Activated CD8-positive, alpha-beta T cell treated with anti-CD3 and anti-CD28 coated beads for 36 hours (primary cell): ENCODE data around the gene TIPRL. TPM values are rescaled to one million over a fixed set of nuclear protein-coding genes. Genes with fewer than 3 reads are reported as not detected.

Experiments
- ATAC-seq: fragments of 200-7000 bp; cut with Tn5 transposase; one replicate; pipeline ENCODE4 v1.10.0; 2021; ENCODE audit warnings: mild to moderate bottlenecking, moderate library complexity
- CTCF ChIA-PET: fragments of 350-600 bp; sonication (Branson Sonifier 250); formaldehyde crosslinking; loops from one replicate; lab custom pipeline; 2021; ENCODE audit warnings: antibody characterized with exemption; lab: Charles Lee
- POLR2A ChIA-PET: fragments of 350-600 bp; sonication (Branson Sonifier 250); formaldehyde crosslinking; loops from one replicate; lab custom pipeline; 2021; ENCODE audit warnings: antibody characterized with exemption; lab: Charles Lee
- DNase-seq: peaks from one replicate; pipeline ENCODE4 v3.0.0-alpha.2; 2020
- H3K27ac Mint-ChIP-seq: one replicate; pipeline ENCODE4 v1.8.0; 2021; ENCODE audit warnings: mild to moderate bottlenecking, mixed read lengths
- H3K27me3 Mint-ChIP-seq: one replicate; pipeline ENCODE4 v1.8.0; 2021; ENCODE audit warnings: mixed read lengths
- H3K36me3 Mint-ChIP-seq: one replicate; pipeline ENCODE4 v1.8.0; 2021; ENCODE audit warnings: low read depth, mixed read lengths
- H3K4me1 Mint-ChIP-seq: one replicate; pipeline ENCODE4 v1.8.0; 2021; ENCODE audit warnings: low read depth, mixed read lengths
- H3K4me3 Mint-ChIP-seq: one replicate; pipeline ENCODE4 v1.8.0; 2021; ENCODE audit warnings: mild to moderate bottlenecking, moderate library complexity, mixed read lengths
- H3K9me3 Mint-ChIP-seq: one replicate; pipeline ENCODE4 v1.8.0; 2021; ENCODE audit warnings: mixed read lengths
- CTCF ChIP-seq: fragments of 200-600 bp; IDR thresholded peaks from one replicate; pipeline ENCODE4 v1.8.0; 2022; ENCODE audit warnings: antibody characterized with exemption, mild to moderate bottlenecking
- intact Hi-C: fragments of 100-400 bp; cut with micrococcal nuclease; formaldehyde crosslinking; loops from one replicate; pipeline ENCODE4 v1.10.0; 2022
- total RNA-seq, 2 experiments: library from RNA; stranded (reverse); gene quantifications; one replicate each; pipeline ENCODE4 v1.2.3, GENCODE V29; 2021

TIPRL gene
- total RNA-seq, 2 experiments from 2014 or later, result 52.2 to 52.5 TPM

- TF ChIP-seq CTCF, result no peak
- Mint-ChIP-seq H3K4me1 (no peaks in the 10 kb centered on the region), H3K36me3 (peaks cover 8% of the 10 kb centered on the region), H3K27me3 (no peaks in the 10 kb centered on the region), H3K9me3 (peaks cover 17% of the 10 kb centered on the region), H3K4me3 (no peak overlapping the region), H3K27ac (no peak overlapping the region)
- ATAC-seq (no peak), DNase-seq (no peak)
- ChIA-PET CTCF (no interaction called here), POLR2A (no interaction called here)
- intact Hi-C loops, result no loop called here
Measured at GRCh38 chr1:168213349-168213748, 34.6 kb downstream of the TIPRL start.

GRCh38 chr1:168216171-168216570 lies 37.4 kb downstream of the TIPRL start:
- no peak overlapping the region for H3K4me3 Mint-ChIP-seq
- peaks cover 6% of the 10 kb centered on the region for H3K4me1 Mint-ChIP-seq
- ChIA-PET POLR2A (no interaction called here), CTCF (no interaction called here)
- no peak for TF ChIP-seq CTCF
- no peaks in the 10 kb centered on the region for H3K27me3 Mint-ChIP-seq
- peaks cover 2% of the 10 kb centered on the region for H3K36me3 Mint-ChIP-seq
- intact Hi-C loops, result no loop called here
- peaks cover 11% of the 10 kb centered on the region for H3K9me3 Mint-ChIP-seq
- no peak for ATAC-seq
- no peak for DNase-seq
- no peak overlapping the region for H3K27ac Mint-ChIP-seq

- ChIA-PET CTCF (interaction anchor here (0.7 to 2.4 kb wide), 3 partner anchors 17 to 44 kb away, joined by 3 to 6 read pairs (median 3); no protein-coding TSS in a partner anchor), POLR2A (interaction anchor here (0.6 to 1.0 kb wide), 3 partner anchors 9 to 38 kb away, joined by 3 read pairs; no protein-coding TSS in a partner anchor)
- Mint-ChIP-seq H3K27me3 (no peaks in the 10 kb centered on the region), H3K9me3 (peaks cover 4% of the 10 kb centered on the region), H3K4me3 (no peak overlapping the region), H3K36me3 (no peaks in the 10 kb centered on the region), H3K4me1 (peaks cover 6% of the 10 kb centered on the region), H3K27ac (no peak overlapping the region)
- intact Hi-C loops, result no loop called here
- ATAC-seq, result no peak
- no peak for TF ChIP-seq CTCF
- DNase-seq, result no peak
Measured at GRCh38 chr1:168217664-168218063, 38.9 kb downstream of the TIPRL start.

GRCh38 chr1:168218658-168219057 lies 39.9 kb downstream of the TIPRL start:
- DNase-seq (no peak), ATAC-seq (no peak)
- no peak for TF ChIP-seq CTCF
- H3K36me3 Mint-ChIP-seq, result no peaks in the 10 kb centered on the region
- POLR2A ChIA-PET, result no interaction called here
- peaks cover 6% of the 10 kb centered on the region for H3K4me1 Mint-ChIP-seq
- no peak overlapping the region for H3K4me3 Mint-ChIP-seq
- peaks cover 6% of the 10 kb centered on the region for H3K27me3 Mint-ChIP-seq
- CTCF ChIA-PET, result interaction anchor here (1.1 to 2.4 kb wide), 2 partner anchors 16 to 43 kb away, joined by 3 to 6 read pairs; no protein-coding TSS in a partner anchor
- intact Hi-C loops, result no loop called here
- no peak overlapping the region for H3K27ac Mint-ChIP-seq
- H3K9me3 Mint-ChIP-seq, result no peaks in the 10 kb centered on the region

GRCh38 chr1:168220470-168220871 lies 41.7 kb downstream of the TIPRL start:
- Mint-ChIP-seq H3K27ac (no peak overlapping the region), H3K4me1 (peaks cover 8% of the 10 kb centered on the region), H3K36me3 (no peaks in the 10 kb centered on the region), H3K9me3 (no peaks in the 10 kb centered on the region), H3K27me3 (peaks cover 6% of the 10 kb centered on the region), H3K4me3 (peak overlapping the region; percentile 50)
- POLR2A ChIA-PET, result no interaction called here
- TF ChIP-seq CTCF, result no peak
- DNase-seq (peak; percentile 34), ATAC-seq (peak; percentile 50)
- intact Hi-C loops, result loop anchor here (5.0 kb wide), 1 partner anchor 38 kb away; no protein-coding TSS in a partner anchor
- CTCF ChIA-PET, result no interaction called here
